ENCODE data around the gene RBM22. TPM values are rescaled to one million over a fixed set of nuclear protein-coding genes. Genes with fewer than 3 reads are reported as not detected.

The RBM22 gene
- total RNA-seq, 1 experiment from 2014 or later = 34.0 TPM

DNA sequence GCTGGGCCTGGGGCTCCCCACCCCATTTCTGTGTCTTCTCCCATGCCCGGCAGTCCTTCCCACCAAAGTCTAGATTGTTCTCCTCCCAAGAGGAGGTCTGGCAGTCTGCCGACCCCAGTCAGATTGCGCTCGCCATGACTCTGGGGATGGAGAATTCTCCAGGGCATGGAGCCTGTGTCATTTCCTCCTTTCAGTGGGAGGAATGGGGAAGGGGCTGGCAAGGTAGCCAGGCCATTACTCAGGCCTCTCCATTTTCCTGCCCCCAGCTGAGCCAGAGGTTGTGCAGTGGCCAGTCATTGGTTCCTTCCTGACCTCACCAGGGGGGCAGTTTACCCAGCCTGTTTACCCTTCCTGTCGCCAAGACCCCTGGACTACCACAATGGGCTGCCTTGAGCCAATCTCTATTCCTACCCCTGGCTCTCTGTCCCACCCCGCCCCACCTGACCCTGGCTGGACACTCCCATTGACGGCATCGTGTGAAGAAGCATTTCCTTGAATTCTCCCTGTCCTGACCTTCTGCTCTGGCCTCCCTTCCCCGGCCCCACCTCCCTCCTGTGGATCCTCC is 59.8 kb downstream of the RBM22 start:
- H3K4me1 Mint-ChIP-seq = peaks cover 43% of the 10 kb centered on the region
- H3K27ac Mint-ChIP-seq = no peak overlapping the region
- ChIA-PET CTCF (interaction anchor here (0.7 to 1.0 kb wide), 2 partner anchors 15 to 27 kb away, joined by 3 to 5 read pairs; no protein-coding TSS in a partner anchor), POLR2A (no interaction called here)
- ATAC-seq = no peak
- H3K27me3 Mint-ChIP-seq (ENCODE audit: low read depth) = no peaks in the 10 kb centered on the region
- DNase-seq (ENCODE audit: low spot score) = no peak
- H3K4me3 Mint-ChIP-seq = no peak overlapping the region
- TF ChIP-seq ZNF425 (CRISPR knock-in tag; conservative IDR thresholded peaks at IDR 0.05) (no peak), KAT7 (CRISPR knock-in tag; IDR thresholded peaks at IDR 0.05; ENCODE audit: borderline replicate concordance) (no peak), RELA (CRISPR knock-in tag; IDR thresholded peaks at IDR 0.05; ENCODE audit: borderline replicate concordance) (no peak), GTF2I (CRISPR knock-in tag; conservative IDR thresholded peaks at IDR 0.05) (no peak), NFE2L1 (CRISPR knock-in tag; IDR thresholded peaks at IDR 0.05) (no peak), ZNF263 (CRISPR knock-in tag; IDR thresholded peaks at IDR 0.05; ENCODE audit: low read depth) (no peak), SMAD3 (CRISPR knock-in tag; IDR thresholded peaks at IDR 0.05; ENCODE audit: borderline replicate concordance) (no peak), AFF4 (CRISPR knock-in tag; IDR thresholded peaks at IDR 0.05; ENCODE audit: borderline replicate concordance) (no peak), NR2C2 (CRISPR knock-in tag; IDR thresholded peaks at IDR 0.05) (no peak), ZNF512 (CRISPR knock-in tag; IDR thresholded peaks at IDR 0.05; ENCODE audit: borderline replicate concordance) (no peak), ZMAT4 (CRISPR knock-in tag; IDR thresholded peaks at IDR 0.05) (no peak), ZBTB21 (CRISPR knock-in tag; IDR thresholded peaks at IDR 0.05; ENCODE audit: borderline replicate concordance) (no peak), ZNF396 (CRISPR knock-in tag; IDR thresholded peaks at IDR 0.05; ENCODE audit: borderline replicate concordance) (no peak), ELF4 (CRISPR knock-in tag; IDR thresholded peaks at IDR 0.05; ENCODE audit: low read depth) (no peak), ZNF416 (CRISPR knock-in tag; IDR thresholded peaks at IDR 0.05) (no peak)
- TF ChIP-seq, protein P1, sequence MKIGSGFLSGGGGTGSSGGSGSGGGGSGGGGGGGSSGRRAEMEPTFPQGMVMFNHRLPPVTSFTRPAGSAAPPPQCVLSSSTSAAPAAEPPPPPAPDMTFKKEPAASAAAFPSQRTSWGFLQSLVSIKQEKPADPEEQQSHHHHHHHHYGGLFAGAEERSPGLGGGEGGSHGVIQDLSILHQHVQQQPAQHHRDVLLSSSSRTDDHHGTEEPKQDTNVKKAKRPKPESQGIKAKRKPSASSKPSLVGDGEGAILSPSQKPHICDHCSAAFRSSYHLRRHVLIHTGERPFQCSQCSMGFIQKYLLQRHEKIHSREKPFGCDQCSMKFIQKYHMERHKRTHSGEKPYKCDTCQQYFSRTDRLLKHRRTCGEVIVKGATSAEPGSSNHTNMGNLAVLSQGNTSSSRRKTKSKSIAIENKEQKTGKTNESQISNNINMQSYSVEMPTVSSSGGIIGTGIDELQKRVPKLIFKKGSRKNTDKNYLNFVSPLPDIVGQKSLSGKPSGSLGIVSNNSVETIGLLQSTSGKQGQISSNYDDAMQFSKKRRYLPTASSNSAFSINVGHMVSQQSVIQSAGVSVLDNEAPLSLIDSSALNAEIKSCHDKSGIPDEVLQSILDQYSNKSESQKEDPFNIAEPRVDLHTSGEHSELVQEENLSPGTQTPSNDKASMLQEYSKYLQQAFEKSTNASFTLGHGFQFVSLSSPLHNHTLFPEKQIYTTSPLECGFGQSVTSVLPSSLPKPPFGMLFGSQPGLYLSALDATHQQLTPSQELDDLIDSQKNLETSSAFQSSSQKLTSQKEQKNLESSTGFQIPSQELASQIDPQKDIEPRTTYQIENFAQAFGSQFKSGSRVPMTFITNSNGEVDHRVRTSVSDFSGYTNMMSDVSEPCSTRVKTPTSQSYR (CRISPR knock-in tag; IDR thresholded peaks at IDR 0.05) = no peak
- TF ChIP-seq, protein P2, sequence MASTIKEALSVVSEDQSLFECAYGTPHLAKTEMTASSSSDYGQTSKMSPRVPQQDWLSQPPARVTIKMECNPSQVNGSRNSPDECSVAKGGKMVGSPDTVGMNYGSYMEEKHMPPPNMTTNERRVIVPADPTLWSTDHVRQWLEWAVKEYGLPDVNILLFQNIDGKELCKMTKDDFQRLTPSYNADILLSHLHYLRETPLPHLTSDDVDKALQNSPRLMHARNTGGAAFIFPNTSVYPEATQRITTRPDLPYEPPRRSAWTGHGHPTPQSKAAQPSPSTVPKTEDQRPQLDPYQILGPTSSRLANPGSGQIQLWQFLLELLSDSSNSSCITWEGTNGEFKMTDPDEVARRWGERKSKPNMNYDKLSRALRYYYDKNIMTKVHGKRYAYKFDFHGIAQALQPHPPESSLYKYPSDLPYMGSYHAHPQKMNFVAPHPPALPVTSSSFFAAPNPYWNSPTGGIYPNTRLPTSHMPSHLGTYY (CRISPR knock-in tag; IDR thresholded peaks at IDR 0.05) = no peak
- no peaks in the 10 kb centered on the region for H3K36me3 Mint-ChIP-seq
- no peaks in the 10 kb centered on the region for H3K9me3 Mint-ChIP-seq

Data from WTC11 (cell line).